ENCODE data around the gene CTBP2.

CTBP2 gene

GRCh38 chr10:125032474-125033020 lies 127.8 kb downstream of the CTBP2 start:
- Histone ChIP-seq H3K4me3 (replicated peaks; ENCODE audit: low read depth, low read length) (no peak overlapping the region), H3K27me3 (replicated peaks; ENCODE audit: control insufficient read depth, insufficient read depth, low read length) (no peaks in the 10 kb centered on the region; the same call in 1 of the 2 replicates), H3K36me3 (ENCODE audit: control insufficient read depth, insufficient read depth, low read length) (no peaks in the 10 kb centered on the region)
- TF ChIP-seq CTCF (IDR thresholded peaks at IDR 0.05; ENCODE audit: insufficient read depth, low read length, poor library complexity, severe bottlenecking): no peak
- DNase-seq (ENCODE audit: extremely low read depth, insufficient read length): no peak

- no peaks in the 10 kb centered on the region for H3K36me3 ChIP-seq (ENCODE audit: control insufficient read depth, insufficient read depth, low read length)
- no peak overlapping the region for H3K4me3 ChIP-seq (replicated peaks; ENCODE audit: low read depth, low read length)
- DNase-seq (ENCODE audit: extremely low read depth, insufficient read length): no peak
- H3K27me3 ChIP-seq (replicated peaks; ENCODE audit: control insufficient read depth, insufficient read depth, low read length): no peaks in the 10 kb centered on the region; the same call in 1 of the 2 replicates
- TF ChIP-seq CTCF (IDR thresholded peaks at IDR 0.05; ENCODE audit: insufficient read depth, low read length, poor library complexity, severe bottlenecking): no peak
Observed at GRCh38 chr10:125030567-125031197, 129.7 kb downstream of the CTBP2 start.

- DNase-seq (ENCODE audit: extremely low read depth, insufficient read length): no peak
- no peak overlapping the region for H3K4me3 ChIP-seq (replicated peaks; ENCODE audit: low read depth, low read length)
- H3K36me3 ChIP-seq (ENCODE audit: control insufficient read depth, insufficient read depth, low read length): no peaks in the 10 kb centered on the region
- H3K27me3 ChIP-seq (replicated peaks; ENCODE audit: control insufficient read depth, insufficient read depth, low read length): no peaks in the 10 kb centered on the region; the same call in 1 of the 2 replicates
- TF ChIP-seq CTCF (IDR thresholded peaks at IDR 0.05; ENCODE audit: insufficient read depth, low read length, poor library complexity, severe bottlenecking): no peak
Observed at GRCh38 chr10:125029584-125030242, 130.7 kb downstream of the CTBP2 start.

GRCh38 chr10:125027871-125028869 lies 132.2 kb downstream of the CTBP2 start:
- no peak for DNase-seq (ENCODE audit: extremely low read depth, insufficient read length)
- Histone ChIP-seq H3K4me3 (replicated peaks; ENCODE audit: low read depth, low read length) (no peak overlapping the region), H3K36me3 (ENCODE audit: control insufficient read depth, insufficient read depth, low read length) (no peaks in the 10 kb centered on the region), H3K27me3 (replicated peaks; ENCODE audit: control insufficient read depth, insufficient read depth, low read length) (no peaks in the 10 kb centered on the region; the same call in 1 of the 2 replicates)
- TF ChIP-seq CTCF (IDR thresholded peaks at IDR 0.05; ENCODE audit: insufficient read depth, low read length, poor library complexity, severe bottlenecking): no peak

GRCh38 chr10:125026974-125027735 lies 133.2 kb downstream of the CTBP2 start:
- no peak for TF ChIP-seq CTCF (IDR thresholded peaks at IDR 0.05; ENCODE audit: insufficient read depth, low read length, poor library complexity, severe bottlenecking)
- DNase-seq (ENCODE audit: extremely low read depth, insufficient read length): no peak
- Histone ChIP-seq H3K27me3 (replicated peaks; ENCODE audit: control insufficient read depth, insufficient read depth, low read length) (no peaks in the 10 kb centered on the region; the same call in 1 of the 2 replicates), H3K4me3 (replicated peaks; ENCODE audit: low read depth, low read length) (no peak overlapping the region), H3K36me3 (ENCODE audit: control insufficient read depth, insufficient read depth, low read length) (no peaks in the 10 kb centered on the region)

All from GM06990 (cell line).